GM12874 (cell line): ENCODE measurements around the gene FKBP5.

Experiments used
- TF ChIP-seq, protein P1 (sequence below): IDR thresholded peaks from 2 replicates; pipeline ENCODE4 v1.5.1; 2011; ENCODE audit warnings: low read depth, mild to moderate bottlenecking, control low read depth, low read length, moderate library complexity; ENCODE audit not compliant: insufficient read depth

Gene FKBP5

DNA sequence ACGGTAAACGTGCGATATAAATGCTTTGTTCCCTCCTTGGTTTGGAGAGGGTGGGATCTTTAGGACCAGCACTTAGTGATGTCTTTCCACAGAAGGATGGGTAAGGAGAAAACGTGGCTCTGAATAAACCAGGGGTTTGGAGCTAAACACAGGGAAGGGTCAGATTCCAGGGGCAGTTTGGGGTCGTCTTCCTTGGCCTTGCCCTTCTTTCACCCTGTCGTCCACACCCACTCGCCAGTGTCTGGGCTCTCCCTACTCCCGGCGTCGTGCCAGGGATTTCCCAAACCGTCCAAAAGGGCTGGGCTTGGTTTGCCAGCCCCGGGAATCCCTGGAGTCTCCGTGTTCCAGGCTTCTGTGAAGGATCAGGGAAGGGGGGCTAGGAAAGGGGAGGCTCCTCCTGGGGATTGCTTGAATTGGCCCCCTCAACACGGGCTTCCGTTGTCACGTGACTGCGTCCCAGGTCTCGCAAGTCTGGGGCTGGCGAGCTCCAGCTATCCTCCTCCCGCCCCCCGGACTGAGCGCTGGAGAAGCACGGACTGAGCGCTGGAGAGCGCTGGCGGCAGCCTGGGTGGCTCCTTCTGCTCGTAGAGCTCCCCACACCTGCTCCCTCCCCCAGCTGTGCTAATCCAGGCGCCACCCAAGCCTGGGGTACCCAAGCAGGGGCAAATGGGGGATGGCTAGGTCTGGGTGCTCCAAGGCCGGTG is 38.7 kb upstream of the FKBP5 start:
- TF ChIP-seq, protein P1, sequence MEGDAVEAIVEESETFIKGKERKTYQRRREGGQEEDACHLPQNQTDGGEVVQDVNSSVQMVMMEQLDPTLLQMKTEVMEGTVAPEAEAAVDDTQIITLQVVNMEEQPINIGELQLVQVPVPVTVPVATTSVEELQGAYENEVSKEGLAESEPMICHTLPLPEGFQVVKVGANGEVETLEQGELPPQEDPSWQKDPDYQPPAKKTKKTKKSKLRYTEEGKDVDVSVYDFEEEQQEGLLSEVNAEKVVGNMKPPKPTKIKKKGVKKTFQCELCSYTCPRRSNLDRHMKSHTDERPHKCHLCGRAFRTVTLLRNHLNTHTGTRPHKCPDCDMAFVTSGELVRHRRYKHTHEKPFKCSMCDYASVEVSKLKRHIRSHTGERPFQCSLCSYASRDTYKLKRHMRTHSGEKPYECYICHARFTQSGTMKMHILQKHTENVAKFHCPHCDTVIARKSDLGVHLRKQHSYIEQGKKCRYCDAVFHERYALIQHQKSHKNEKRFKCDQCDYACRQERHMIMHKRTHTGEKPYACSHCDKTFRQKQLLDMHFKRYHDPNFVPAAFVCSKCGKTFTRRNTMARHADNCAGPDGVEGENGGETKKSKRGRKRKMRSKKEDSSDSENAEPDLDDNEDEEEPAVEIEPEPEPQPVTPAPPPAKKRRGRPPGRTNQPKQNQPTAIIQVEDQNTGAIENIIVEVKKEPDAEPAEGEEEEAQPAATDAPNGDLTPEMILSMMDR: no peak

DNA sequence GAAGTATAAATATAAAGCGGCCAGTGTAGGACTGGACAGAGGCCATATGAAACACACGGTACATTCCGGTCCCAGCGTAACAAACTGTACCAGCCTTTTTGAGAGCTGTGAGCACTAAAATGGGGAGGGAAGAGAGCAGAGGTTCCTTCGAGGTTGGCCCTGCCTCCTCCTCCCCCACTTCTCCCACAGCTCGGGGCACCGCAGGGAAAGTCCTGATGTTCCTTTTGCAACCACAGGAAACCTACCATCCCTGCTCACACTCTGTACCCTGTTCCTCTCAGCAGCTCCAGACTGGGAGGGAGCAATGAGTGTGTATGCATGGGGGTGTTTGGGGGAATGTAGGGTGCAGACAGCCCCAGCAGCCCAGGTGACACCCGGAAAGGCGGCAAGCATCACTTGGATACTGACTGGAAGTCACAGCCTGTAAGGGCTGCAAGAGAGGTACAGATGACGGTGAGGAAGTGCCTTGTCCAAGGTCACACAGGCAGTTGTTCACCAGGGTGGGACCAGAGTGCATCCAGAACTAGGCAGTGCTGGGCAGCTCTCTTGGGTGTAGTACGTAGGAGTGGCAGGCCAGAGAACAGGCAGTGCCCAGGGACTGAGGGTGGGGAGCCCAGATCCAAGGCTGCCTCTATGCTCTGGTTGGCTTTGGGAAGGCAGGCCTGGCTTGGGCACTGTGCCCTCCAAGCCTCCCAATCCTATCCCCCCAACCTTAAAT is 37.2 kb upstream of the FKBP5 start:
- TF ChIP-seq, protein P1: no peak

DNA sequence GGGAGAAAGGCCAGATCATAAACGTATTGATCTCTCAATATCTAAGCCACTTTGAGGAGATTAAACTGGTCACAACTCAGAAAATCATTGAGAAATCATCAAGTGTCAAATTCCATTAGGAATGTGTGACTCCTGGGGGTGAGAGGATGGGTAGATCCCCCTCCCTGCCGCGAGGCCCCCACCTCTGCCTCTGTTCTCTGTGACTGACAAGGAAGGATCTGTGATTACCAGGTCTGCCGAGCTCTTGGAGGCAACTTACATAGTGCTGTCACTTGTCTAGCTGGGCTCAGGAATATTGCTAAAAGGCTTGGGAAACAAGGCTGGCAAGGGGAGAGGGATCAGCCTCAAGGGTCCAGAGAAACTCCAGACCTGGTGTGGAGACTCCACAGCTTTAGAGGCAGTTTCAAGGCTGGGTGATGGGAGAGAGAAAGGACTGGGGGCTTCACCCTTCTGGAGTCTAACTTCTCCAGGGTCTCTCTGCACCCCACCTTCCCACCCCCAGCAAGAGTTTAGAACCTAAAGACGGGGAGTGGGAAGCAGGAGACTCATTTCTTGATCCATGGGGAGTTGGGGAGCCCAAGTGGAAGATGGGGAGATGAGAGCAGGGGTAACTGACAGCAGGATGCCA is 36.5 kb upstream of the FKBP5 start:
- TF ChIP-seq, protein P1: no peak

DNA sequence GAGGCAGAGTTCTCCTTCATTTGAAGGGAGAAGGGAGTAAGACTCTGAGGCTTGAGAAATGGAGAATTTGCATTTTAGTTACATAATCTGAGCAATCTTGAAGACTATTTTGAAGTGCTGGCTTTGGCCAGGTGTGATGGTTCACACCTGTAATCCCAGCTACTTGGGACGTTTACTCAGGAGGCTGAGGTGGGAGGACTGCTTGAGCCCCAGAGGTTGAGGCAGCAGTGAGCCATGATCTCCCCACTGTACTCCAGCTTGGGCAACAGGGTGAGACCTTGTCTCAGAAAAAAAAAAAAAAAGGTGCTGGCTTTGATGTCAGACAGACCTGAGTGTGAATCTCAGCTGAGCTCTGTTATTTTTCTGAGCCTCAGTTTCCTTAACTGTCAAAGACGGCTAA is 35.8 kb upstream of the FKBP5 start:
- TF ChIP-seq, protein P1: no peak

DNA sequence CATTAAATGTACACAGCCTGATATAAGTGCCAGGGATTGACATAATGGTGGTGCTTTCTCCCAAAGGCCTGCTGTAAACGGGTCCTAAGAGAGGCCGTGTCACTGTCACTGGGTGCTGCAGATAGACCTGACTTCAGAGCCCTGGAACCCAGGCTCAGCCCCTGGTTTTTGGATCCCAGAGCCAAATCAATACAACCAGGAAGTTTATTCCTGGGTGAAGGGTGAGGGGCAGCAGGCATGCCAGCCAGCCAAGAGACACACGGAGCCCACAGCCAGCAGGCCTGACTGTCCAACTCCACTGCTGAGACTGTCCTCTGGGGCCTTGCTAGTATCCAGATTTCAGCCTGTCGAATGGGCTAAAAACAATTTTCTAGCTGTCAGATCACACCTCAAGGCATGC is 35.3 kb upstream of the FKBP5 start:
- TF ChIP-seq, protein P1: no peak

DNA sequence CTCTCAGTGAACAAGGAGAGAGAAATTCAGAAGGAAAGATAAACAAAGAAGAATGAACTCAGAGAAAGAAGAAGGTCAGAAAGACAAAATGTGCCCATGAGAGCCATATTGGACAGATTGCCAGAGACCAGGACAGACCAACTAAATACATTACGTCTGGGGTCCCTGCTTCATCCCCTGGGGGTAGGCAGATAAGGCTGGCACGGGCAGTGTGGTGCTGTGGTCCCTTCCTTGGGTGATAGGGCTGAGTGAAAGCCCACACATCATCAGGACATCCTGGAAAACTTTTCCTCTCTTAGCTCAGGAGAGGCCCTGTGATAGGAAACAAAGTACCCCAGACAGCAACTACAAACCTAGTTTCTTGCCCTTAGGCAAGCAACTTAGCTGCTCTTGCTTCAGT is 34.9 kb upstream of the FKBP5 start:
- TF ChIP-seq, protein P1: no peak

DNA sequence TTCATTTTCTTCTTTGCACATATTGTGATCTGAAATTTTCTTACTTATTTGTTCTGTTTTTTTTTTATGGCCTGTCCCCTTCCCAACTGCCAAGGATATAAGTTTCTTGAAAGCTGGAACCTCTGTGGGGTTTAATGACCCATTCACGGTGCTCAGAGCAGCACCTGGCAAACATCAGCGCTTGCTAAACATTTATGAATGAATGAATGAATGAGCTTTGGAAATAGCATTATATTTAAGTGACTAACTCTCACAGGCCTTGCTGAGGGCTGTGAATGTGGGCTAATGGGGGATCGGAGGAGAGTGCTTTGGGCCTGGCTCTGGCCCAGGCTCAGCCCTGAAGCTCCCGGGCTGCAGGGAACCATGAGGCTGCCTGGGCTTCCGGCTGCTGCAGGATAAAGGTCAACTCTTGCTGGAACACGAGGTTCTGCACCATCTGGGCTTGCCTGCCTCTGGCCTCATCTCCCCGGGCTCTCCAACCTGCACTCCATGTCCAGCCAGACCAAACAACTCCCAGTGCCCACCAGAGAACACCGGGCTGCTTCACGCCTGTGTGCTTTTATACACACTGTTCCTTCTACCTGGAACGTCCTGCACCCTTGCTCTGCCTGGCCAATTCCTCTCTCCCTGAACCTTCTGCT is 33.5 kb upstream of the FKBP5 start:
- TF ChIP-seq, protein P1: no peak
